ENCODE measurements around the gene RPS26.

GRCh38 chr12:56028511-56029165 lies 13.1 kb upstream of the RPS26 start:
- TF ChIP-seq POLR2AphosphoS5 (IDR thresholded peaks at IDR 0.05) (no peak), POLR2A (IDR thresholded peaks at IDR 0.05; ENCODE audit: low read depth) (no peak), EP300 (IDR thresholded peaks at IDR 0.05) (no peak)

All from esophagus muscularis mucosa (tissue), 3 donors.